NCI-H2227 (cell line): ENCODE results near the gene DUSP12.
"Not testable (repeated sequence)": the region's sequence is repeated elsewhere in the genome, so short reads cannot be mapped to it uniquely, and the experiment has no call there.

ENCODE experiments used
- DNase-seq: peaks from one replicate; lab custom pipeline; 2025; ENCODE audit not compliant: unreplicated experiment; lab: John Stamatoyannopoulos, UW

Gene DUSP12, protein sequence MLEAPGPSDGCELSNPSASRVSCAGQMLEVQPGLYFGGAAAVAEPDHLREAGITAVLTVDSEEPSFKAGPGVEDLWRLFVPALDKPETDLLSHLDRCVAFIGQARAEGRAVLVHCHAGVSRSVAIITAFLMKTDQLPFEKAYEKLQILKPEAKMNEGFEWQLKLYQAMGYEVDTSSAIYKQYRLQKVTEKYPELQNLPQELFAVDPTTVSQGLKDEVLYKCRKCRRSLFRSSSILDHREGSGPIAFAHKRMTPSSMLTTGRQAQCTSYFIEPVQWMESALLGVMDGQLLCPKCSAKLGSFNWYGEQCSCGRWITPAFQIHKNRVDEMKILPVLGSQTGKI

DNA sequence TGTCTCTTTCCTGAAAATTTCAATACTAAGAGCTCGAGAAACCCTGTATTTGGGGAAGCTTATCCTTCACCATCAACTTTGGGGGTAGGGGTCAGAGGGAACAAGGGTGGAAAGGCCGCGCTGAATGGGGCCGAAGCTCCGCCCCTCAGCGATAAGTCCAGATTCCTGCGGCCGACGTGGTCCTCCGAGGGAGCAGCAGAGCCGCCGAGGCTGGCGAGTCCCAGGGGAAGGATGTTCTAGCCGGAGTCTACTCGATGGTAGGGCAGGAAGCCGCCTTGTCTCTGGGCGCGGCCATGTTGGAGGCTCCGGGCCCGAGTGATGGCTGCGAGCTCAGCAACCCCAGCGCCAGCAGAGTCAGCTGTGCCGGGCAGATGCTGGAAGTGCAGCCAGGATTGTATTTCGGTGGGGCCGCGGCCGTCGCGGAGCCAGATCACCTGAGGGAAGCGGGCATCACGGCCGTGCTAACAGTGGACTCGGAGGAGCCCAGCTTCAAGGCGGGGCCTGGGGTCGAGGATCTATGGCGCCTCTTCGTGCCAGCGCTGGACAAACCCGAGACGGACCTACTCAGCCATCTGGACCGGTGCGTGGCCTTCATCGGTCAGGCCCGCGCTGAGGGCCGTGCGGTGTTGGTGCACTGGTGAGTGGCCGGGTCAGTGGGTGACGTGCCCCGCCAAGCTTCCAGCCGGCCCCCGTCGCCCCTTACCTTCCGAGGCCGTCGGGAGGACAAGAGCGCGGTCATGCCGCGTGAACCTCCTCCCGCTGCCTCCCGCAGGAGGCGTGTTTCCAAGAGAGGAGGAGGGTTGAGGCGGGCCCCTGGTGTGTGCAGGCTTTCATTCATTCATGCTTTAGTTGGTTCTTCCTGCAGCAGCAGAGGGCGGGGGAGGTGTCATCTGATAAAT, at the start of gene DUSP12:
DUSP12 (plus strand) TSS at position 278 of the 899 bp plus-strand sequence; CDS start at position 294, 16 bp downstream.
- peak; percentile 97 for DNase-seq

DNA sequence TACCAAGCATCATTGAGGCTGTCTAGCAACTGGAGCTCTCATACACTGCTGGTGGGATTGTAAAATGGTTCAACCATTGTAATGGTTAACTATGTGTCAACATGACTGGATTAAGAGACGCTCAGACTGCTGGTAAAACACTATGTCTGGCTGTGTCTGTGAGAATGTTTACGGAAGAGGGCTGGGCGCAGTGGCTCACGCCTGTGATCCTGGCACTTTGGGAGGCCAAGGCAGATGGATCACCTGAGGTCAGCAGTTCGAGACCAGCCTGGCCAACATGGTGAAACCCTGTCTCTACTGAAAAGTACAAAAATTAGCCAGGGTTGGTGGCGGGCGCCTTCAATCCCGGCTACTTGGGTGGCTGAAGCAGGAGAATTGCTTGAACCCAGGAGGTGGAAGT, 47.3 kb upstream of the DUSP12 start:
- no peak for DNase-seq

DNA sequence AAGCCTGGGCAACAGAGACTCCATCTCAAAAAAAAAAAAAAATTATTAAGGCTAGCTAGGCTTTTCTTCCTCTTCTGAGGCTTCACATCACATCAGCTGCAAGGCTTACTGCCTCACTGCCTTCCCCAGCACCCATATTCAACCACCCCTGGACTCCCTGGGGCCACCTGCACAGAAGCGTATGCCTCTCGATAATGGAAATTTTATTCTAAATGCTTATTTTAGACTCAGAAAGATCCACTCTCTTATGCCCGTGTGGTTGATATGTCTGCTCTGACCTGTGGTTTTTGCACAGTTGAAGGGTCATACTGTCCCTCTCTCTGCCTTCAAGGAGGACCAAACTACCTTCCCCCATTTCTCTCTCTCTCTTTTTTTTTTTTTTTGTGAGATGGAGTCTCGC, 44.0 kb upstream of the DUSP12 start:
- no peak for DNase-seq

DNA sequence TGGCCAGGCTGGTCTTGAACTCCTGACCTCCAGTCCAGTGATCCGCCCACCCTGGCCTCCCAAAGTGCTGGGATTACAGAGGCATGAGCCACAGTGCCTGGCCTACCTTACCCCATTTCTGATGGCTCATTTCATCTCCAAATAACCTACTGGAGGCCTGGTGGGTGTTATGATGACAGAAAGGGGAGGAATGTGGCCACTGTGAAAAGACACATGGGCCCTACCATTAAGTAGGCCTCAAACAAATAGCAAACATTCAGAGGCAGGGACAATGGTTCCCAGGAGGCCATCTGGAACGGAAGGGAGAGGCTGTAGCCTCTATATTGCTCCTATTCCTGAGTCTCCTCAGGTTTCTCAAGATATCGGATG, 43.5 kb upstream of the DUSP12 start:
- DNase-seq: no peak

DNA sequence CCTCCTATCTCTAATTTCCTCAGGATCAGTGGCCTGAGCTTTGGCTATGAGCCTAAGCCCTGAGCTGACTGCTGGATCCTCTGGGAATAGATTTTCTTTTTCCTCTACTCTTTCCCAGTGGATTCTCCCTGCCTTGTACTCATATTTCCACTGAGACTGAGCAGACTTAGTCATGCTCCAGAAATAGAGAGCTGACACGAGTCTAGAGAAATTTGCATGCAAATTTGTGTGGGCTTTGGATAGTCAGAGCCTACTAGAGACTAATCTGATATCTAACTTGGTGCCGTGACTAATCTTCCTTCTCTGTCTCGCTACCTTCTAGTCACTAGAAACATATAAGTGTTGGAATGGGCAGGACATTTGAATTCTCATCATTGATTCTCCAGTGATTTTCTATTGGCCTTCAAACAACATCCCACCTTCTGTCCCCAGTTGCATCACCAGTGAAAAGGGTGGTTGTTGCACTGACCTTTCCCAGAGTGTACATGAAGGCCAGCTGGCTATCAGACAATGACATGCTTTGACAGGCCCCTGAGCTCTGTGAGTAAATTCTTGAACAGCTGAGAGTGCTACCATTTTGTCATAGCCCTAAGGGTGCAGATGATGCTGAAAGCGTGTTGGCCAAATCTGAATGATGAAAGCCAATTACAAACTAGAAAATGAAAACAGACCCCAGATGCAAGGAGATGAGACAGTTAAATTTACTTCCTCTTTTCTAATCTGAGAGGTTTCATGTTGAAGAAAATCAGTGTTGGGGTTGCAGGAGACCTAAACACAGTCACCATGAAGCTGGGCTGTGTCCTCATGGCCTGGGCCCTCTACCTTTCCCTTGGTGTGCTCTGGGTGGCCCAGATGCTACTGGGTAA, 42.9 kb upstream of the DUSP12 start, which contains the start of gene FCRLA:
FCRLA (plus strand) TSS at position 748 of the 866 bp plus-strand sequence; CDS start at position 784, 36 bp downstream.
- DNase-seq: no peak

DNA sequence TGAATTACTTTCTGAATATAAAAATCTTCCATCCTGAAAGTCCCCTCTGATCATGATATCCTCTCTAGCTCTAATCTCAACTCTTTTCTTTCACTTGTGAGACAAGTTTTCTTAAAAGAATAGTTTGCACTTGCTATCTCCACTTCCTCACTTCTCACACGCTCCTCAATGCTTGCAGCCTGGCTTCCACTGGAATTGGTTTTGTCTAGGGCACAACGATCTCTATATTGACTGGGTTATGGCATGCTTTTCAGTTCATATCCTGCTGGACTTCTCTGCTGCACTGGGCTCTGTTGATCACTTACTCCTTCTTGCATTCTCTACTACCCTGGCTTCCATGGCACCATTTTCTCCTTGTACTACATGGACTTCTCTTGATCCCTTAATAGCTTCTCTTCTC, 42.1 kb upstream of the DUSP12 start:
- DNase-seq: no peak

DNA sequence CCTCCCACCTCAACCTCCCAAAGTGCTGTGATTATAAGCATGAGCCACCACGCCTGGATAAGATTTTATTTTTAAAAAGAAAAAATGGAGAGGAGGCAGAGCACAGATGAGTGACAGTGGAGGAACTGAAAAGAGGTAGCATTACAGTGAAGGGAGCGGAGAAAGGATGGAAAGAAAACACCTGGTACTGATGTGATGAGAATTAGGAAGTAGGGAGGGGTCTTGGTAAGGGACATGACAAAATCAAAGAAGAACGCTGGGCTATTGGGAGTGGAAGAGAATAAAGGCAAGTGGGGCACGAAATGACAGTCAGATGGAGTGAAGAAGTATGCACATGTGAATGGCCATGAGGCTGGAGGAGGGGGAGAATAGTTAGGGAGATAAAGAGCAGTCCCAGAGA, 40.2 kb upstream of the DUSP12 start:
- DNase-seq: no peak

DNA sequence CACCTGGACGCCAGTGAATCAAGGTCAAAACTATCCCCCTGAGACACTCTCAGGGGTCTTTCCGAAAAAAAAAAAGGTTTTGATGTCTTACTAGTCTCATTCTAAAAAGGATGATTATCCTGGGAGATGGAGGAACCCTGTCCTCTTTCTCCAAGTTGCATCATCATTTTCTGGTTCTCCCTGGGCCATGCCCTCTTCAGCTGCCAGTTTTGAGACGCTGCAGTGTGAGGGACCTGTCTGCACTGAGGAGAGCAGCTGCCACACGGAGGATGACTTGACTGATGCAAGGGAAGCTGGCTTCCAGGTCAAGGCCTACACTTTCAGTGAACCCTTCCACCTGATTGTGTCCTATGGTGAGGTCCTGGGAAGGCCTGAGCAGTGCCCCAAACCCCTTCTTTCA, 39.0 kb upstream of the DUSP12 start:
- DNase-seq: no peak

DNA sequence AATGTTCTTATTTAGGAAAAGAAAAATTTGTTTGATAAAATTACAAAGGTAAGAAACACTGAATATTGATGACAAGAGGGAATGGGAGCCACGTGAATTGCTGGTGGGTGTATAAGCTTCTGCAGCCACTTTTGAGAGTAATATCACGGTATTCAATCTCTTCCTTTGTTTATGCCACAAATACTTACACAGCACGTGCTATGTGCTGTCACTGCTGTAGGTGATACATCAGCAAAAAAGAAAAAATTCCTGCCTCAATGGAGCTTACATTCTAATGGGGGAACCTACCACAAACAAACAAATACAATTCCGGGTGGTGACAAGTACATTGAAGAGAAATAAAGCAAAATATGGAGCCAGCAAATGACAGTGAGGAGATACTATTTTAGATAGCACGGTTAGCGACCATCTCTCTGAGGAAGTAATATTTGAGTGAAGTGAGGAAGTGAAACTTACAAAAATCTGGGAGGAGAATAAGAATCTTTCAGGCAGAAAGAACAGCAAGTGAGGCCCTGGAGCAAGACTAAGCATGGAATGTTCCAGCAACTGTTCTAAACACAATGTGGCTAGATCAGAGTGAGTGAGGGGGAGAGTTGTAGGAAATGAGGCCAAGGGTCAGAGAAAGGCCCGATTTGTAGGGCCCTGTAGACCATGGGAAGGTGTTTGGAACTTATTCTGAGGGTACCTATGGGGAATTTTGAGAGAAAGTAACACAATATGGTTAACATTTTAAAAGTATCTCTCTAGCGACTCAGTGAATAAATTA, 30.8 kb upstream of the DUSP12 start:
- DNase-seq: no peak

DNA sequence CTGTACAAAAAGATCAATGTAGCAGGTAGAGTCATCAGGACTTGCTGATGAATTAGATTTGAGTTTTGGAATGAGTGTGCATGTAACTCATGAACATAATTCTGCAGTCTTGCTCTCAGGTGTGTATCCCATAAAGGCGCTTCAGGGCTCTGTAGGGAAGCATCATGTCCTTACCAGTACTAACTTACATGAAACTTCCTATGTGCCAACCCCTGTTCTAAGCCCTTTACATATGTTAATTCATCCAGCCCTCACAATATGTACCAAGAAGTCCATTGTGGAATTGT, 30.3 kb upstream of the DUSP12 start:
- DNase-seq: no peak

DNA sequence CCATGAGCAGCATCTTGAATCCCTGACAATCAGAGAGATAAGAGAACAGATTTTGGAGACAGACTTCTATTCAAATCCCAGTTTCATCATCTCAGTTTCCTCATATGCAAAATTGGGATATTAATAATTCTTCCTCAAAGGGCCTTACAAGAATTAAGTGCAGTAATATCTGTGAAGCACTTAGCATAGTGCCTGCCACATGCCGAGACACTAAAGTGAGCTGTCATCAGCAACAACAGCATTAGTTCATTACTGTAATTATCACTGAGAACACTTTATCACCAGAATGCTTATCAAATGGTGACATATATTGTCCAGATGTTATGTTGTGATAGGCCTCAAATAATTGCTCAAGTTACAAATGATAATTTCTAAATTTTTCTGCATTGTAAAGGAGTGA, 29.2 kb upstream of the DUSP12 start:
- no peak for DNase-seq

DNA sequence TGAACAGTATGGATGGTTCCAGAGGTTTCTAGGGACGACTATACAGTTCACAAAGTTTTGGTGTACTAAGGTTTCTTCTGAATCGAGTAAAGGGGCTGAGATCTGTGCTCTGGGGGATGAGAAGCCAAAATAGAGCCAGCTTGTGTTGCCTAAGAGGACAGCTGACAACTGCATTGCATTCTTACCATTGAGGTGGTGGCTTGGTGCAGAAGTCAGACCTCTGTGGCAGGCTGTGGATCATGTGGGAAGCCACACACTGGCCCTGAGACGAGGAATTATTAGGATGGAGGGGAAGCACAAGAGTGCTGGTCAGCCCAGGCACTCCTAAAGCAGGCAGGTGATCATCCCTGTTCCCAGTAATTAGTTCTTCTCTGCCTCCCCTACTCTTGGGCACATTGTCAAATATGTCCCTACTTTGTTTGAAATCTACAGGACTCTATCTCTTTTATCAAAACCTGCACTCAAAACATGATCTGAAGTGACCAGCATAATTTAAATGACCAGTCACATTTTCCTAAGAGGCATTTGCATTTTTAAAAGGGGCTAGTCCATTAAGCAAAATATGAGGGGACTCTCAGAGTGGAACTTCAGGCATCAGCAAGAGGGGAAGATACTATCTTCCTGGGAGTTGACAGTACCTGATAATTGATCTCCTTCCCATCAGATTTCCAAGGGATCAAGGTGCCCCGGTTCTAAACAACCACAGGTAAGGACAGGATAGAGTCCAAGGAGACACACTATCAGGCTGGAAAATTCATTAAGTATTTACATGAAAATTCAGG, 28.4 kb upstream of the DUSP12 start, which contains the start of gene FCRLB:
FCRLB (plus strand) TSS at position 589 of the 782 bp plus-strand sequence. CDS start 1,129 bp downstream, outside the sequence.
- no peak for DNase-seq

DNA sequence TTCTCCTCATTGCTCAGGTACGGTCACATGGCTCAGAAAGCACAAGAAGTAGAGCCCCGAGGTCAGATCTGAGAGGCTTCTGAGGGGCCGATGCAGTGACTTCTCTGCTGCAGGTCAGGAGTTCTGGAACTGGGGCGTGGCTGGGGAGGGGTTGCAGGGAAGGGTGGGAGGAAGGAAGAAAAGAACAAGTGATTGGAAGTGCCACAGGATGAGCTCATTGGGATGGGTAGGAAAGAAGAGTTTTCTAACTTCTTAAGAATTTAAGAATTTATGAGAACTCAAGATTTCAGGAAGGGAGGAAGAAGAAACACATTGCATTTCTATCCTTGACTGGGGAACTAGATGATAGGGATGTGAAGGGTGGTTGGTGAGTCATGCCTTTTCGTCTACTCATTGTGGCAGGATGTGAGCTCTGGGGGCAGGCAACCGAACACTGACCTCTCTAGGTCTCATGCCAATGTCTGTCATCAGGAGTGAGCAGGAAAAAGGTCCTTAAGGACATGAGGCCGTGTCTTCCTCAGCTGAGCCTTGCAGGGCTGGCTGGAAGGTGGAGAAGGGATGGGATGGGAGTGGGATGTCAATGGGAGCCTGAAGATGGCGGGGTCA, 27.7 kb upstream of the DUSP12 start:
- no peak for DNase-seq

DNA sequence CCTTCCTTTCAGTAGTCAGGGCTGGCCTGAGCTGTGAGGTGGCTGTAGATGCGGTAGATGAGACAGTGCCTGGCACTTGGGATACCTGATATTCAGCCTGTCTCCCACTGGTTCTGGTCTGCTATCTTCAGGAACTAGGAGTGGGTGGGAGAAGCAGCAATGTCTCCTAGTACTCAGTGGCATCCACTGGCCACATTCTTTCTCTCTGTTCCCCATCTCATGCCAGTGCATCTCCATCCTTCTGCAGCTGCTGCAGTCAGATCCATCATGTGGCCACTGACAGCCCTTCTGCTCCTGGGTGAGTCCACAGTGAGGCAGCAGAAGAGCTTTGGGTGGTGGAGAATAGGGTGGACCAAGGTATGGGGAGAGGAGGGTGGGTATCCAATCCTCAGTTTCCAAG, 27.2 kb upstream of the DUSP12 start:
- no peak for DNase-seq

DNA sequence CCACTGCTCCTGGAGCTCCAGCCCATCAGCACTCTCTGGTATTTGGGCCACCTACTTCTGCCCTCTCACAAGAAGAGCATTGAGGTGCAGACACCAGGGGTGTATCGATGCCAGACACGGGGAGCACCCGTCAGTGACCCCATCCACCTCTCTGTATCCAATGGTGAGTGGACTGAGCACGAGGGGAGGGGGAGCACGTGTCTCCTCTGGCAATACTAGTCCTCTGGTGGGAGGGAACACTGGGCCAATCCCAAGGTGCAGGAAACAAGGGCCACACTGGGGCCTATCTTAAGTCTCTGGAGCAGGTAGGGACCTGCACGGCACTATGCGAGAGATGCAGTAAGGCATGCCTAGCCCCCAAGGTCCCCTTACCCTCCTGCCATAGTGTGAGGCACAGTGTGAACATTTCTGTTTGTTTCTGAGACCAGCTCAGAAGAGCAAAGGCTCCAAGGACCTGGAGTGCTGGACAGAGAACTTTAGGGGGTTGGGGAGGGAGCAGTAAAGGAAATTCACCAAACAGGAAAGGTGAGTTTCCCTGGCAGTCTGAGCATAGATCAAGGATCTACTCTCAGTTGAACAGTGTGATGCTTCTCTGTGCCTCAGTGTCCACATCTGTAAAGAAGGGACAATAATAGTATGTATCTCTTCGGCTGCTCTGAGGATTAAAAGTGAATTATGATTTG, 26.0 kb upstream of the DUSP12 start:
- DNase-seq: no peak

DNA sequence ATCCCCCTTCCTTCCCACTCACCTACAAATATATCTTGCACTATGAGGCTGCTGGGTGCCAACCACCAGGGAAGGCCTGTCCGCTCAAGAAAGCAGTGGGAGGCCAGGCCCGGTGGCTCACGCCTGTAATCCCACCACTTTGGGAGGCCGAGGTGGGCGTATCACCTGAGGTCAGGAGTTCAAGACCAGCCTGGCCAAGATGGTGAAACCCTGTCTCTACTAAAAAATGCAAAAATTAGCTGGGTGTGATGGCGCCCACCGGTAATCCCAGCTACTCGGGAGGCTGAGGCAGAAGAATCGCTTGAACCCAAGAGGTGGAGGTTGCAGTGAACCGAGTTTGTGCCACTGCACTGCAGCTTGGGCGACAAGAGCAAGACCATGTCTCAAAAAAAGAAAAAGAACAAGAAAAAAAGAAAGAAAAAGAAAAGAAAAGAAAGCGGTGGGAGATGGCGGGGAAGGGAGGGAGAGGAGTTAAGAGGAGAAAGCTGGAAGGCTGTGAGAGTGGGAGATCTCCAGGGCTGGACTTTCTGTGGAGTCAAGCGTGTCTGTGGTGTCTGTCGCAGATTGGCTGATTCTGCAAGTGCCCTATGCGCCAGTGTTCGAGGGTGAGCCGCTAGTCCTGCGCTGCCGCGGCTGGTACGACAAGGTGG, 24.2 kb upstream of the DUSP12 start:
- DNase-seq: not testable (repeated sequence)

DNA sequence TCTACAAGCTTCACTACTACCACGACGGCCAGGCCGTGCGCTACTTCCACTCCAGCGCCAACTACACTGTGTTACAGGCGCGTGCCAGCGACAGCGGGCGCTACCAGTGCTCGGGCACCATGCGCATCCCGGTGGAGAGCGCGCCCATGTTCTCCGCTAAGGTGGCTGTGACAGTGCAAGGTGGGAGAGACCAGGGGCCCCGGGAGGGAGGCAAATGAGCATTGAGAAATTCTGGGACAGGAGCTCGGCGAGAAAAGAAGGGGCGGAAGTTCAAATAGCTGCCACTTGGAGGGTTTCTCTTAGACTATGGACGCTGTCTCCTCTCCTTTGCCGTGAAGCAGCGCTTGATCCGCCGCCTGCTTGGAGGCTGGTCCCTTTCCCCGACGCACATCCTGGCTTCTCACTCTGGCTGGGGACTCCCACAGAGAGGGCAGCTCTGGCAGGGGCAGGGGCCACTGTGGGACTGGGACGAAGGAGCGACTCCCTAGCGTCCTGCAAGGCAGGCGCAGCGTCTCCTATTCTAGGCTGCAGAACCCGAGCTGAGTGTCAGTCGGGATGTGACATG, 23.6 kb upstream of the DUSP12 start:
- DNase-seq: peak; percentile 58
